EH (cell line): ENCODE data around the gene MAP2K2.

Source experiments
- DNase-seq: peaks from one replicate; pipeline ENCODE4 v3.0.0-alpha.2; 2015; ENCODE audit warnings: low read depth

Gene MAP2K2

GRCh38 chr19:4042731-4043082 lies 81.2 kb downstream of the MAP2K2 start:
- DNase-seq: no peak

GRCh38 chr19:4042064-4042730 lies 81.7 kb downstream of the MAP2K2 start:
- DNase-seq: no peak
